Measurements from ENCODE around the gene GREM1.

DNA sequence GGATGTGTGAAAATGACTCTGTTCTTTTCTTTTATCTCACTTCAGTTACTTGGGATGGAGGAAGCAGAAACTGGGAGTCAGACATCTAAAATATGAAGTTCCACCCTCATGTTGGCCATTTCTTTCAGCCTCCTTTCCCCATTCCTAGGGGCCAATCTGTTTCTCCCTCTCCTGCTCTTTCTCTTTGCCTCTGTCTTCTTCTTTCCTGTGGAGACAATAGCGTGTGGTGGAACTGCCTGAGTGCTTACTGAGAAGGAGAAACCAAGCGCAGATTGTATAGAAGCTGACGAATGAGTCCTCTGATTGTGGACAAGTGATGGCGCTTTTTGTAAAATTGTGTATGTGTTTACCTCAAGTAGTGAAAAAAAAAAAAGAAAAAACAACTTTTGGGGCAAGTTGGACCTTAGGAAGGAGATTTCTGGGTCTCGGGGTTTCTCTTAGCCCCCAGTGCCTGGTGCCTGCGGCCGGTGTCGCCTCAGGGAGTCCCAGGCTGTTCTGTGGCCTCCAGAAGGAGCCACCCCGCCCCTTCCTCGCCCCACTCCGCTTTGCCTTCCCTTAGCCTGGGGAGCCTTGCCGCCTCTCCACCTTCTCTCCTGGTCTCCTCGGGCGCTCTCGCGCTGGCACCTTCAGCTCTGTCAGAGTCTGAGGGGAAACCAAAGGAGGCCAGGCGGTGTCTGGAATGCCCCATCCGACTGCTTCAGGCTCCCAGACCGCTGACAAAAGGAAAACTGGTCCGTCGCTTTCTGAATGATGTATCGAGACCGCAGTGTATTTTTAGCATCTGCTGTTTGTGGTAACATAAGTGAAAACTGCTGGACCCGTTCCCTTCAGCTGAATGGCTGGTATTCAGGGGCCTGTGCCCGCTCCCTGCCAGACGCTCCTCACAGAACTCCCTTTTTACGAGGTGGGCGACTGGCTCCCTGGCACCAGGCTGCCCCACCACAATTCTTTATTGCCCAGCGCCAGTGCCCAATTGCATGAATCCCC lies 46.2 kb upstream of the GREM1 start:
- no peak for TF ChIP-seq POLR2A (IDR thresholded peaks at IDR 0.05; ENCODE audit: control extremely low read depth in 1 of 2, low read depth in 2 of 2, low read length in 2 of 2)
- TF ChIP-seq, protein P1, sequence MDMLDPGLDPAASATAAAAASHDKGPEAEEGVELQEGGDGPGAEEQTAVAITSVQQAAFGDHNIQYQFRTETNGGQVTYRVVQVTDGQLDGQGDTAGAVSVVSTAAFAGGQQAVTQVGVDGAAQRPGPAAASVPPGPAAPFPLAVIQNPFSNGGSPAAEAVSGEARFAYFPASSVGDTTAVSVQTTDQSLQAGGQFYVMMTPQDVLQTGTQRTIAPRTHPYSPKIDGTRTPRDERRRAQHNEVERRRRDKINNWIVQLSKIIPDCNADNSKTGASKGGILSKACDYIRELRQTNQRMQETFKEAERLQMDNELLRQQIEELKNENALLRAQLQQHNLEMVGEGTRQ (IDR thresholded peaks at IDR 0.05; ENCODE audit: low read length) = no peak
- TF ChIP-seq, protein P2, sequence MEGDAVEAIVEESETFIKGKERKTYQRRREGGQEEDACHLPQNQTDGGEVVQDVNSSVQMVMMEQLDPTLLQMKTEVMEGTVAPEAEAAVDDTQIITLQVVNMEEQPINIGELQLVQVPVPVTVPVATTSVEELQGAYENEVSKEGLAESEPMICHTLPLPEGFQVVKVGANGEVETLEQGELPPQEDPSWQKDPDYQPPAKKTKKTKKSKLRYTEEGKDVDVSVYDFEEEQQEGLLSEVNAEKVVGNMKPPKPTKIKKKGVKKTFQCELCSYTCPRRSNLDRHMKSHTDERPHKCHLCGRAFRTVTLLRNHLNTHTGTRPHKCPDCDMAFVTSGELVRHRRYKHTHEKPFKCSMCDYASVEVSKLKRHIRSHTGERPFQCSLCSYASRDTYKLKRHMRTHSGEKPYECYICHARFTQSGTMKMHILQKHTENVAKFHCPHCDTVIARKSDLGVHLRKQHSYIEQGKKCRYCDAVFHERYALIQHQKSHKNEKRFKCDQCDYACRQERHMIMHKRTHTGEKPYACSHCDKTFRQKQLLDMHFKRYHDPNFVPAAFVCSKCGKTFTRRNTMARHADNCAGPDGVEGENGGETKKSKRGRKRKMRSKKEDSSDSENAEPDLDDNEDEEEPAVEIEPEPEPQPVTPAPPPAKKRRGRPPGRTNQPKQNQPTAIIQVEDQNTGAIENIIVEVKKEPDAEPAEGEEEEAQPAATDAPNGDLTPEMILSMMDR (IDR thresholded peaks at IDR 0.05; ENCODE audit: control extremely low read depth in 1 of 3, insufficient read depth in 1 of 3, low read depth in 1 of 3, low read length in 3 of 3) = no peak
- TF ChIP-seq SP1 (IDR thresholded peaks at IDR 0.05; ENCODE audit: low read depth, low read length) = no peak
- TF ChIP-seq SUZ12 (IDR thresholded peaks at IDR 0.05; ENCODE audit: low read length) = no peak
- no peak for TF ChIP-seq TAF1 (IDR thresholded peaks at IDR 0.05; ENCODE audit: low read depth, low read length)
- TF ChIP-seq JUND (IDR thresholded peaks at IDR 0.05; ENCODE audit: low read length) = no peak
- TF ChIP-seq EP300 (IDR thresholded peaks at IDR 0.05; ENCODE audit: borderline replicate concordance in 1 of 2, low read depth in 2 of 2, low read length in 2 of 2) = no peak
- no peak for TF ChIP-seq POLR2AphosphoS5 (IDR thresholded peaks at IDR 0.05; ENCODE audit: low read depth, low read length)
- no peak for TF ChIP-seq ZNF274 (IDR thresholded peaks at IDR 0.05; ENCODE audit: borderline replicate concordance, extremely low read depth, low read length)
- TF ChIP-seq CEBPB (IDR thresholded peaks at IDR 0.05; ENCODE audit: low read depth, low read length) = no peak
- no peak for TF ChIP-seq FOSL1 (IDR thresholded peaks at IDR 0.05; ENCODE audit: insufficient read depth, low read depth, low read length)
- no peak for TF ChIP-seq HDAC6 (IDR thresholded peaks at IDR 0.05; ENCODE audit: low read depth, low read length)

Measured in H1 (cell line).